HG02840 (cell line): ENCODE measurements around the gene ANKRD39.
"Not testable (repeated sequence)": the region's sequence is repeated elsewhere in the genome, so short reads cannot be mapped to it uniquely, and the experiment has no call there.

Experiments used
- ATAC-seq: cut with Tn5 transposase; IDR thresholded peaks from one replicate; pipeline ENCODE4 v1.9.1; 2021; ENCODE audit warnings: mild to moderate bottlenecking, moderate library complexity, moderate number of reproducible peaks; ENCODE audit not compliant: unreplicated experiment, low FRiP score

ANKRD39 gene

GRCh38 chr2:96874198-96874831 is 16.5 kb upstream of the ANKRD39 start:
- no peak for ATAC-seq

- ATAC-seq, result no peak
Measured at GRCh38 chr2:96873651-96874096, 15.9 kb upstream of the ANKRD39 start.

- no peak for ATAC-seq
Measured at GRCh38 chr2:96872591-96873349, 15.0 kb upstream of the ANKRD39 start.

GRCh38 chr2:96870626-96871255 is 12.9 kb upstream of the ANKRD39 start:
- no peak for ATAC-seq

GRCh38 chr2:96869822-96870625 is 12.2 kb upstream of the ANKRD39 start, which contains the start of gene SEMA4C:
Gene SEMA4C (minus strand): TSS chr2:96870080. CDS start chr2:96867886, 2,194 bp downstream.
- ATAC-seq, result no peak

- no peak for ATAC-seq
Measured at GRCh38 chr2:96869281-96869821, 11.5 kb upstream of the ANKRD39 start.

GRCh38 chr2:96868555-96869280 is 10.9 kb upstream of the ANKRD39 start:
- ATAC-seq, result no peak

GRCh38 chr2:96867756-96868554 is 10.1 kb upstream of the ANKRD39 start:
- ATAC-seq, result no peak

- ATAC-seq, result no peak
Measured at GRCh38 chr2:96866986-96867755, 9.4 kb upstream of the ANKRD39 start.

GRCh38 chr2:96866586-96866985 is 8.8 kb upstream of the ANKRD39 start:
- ATAC-seq, result no peak

GRCh38 chr2:96866149-96866548 is 8.3 kb upstream of the ANKRD39 start:
- no peak for ATAC-seq

- ATAC-seq, result no peak
Measured at GRCh38 chr2:96865654-96866053, 7.8 kb upstream of the ANKRD39 start.

GRCh38 chr2:96864343-96865091 is 6.7 kb upstream of the ANKRD39 start:
- ATAC-seq, result no peak

GRCh38 chr2:96863575-96864342 is 5.9 kb upstream of the ANKRD39 start:
- no peak for ATAC-seq

- ATAC-seq, result not testable (repeated sequence)
Measured at GRCh38 chr2:96863056-96863455, 5.2 kb upstream of the ANKRD39 start.

GRCh38 chr2:96861074-96861473 is 3.3 kb upstream of the ANKRD39 start:
- no peak for ATAC-seq
